GM12878 (cell line): ENCODE results near the gene SNAP29. TPM values are rescaled to one million over a fixed set of nuclear protein-coding genes. Genes with fewer than 3 reads are reported as not detected.
"Not testable (repeated sequence)": the region's sequence is repeated elsewhere in the genome, so short reads cannot be mapped to it uniquely, and the experiment has no call there.

Experiments used
- ATAC-seq: fragments of 200-7000 bp; cut with Tn5 transposase; 3 replicates; pipeline ENCODE4 v1.9.1; 2020; ENCODE audit warnings: mild to moderate bottlenecking, moderate library complexity
- BruUV-seq: library from RNA; stranded (reverse); fragments of 400-500 nt; replicated peaks from 2 replicates; lab custom pipeline; 2021; lab: Mats Ljungman, UMichigan
- CTCF ChIA-PET: fragments of 300-600 bp; sonication (Branson Sonifier 250); formaldehyde crosslinking; extraction: SDS; loops from one replicate; lab custom pipeline; 2021; ENCODE audit warnings: inconsistent platforms; lab: Yijun Ruan, JAX
- POLR2A ChIA-PET: fragments of 350-600 bp; formaldehyde crosslinking; extraction: SDS; loops from one replicate; lab custom pipeline; 2021; ENCODE audit warnings: inconsistent platforms; lab: Charles Lee
- RAD21 ChIA-PET: fragments of 300-600 bp; sonication (Branson Sonifier 250); formaldehyde crosslinking; loops from one replicate; lab custom pipeline; 2023; ENCODE audit warnings: antibody characterized with exemption; ENCODE audit not compliant: unreplicated experiment; lab: Charles Lee
- SMC1A ChIA-PET: fragments of 300-600 bp; sonication (Branson Sonifier 250); formaldehyde crosslinking; loops from one replicate; lab custom pipeline; 2023; ENCODE audit not compliant: unreplicated experiment, uncharacterized antibody; lab: Charles Lee
- DNase-seq: peaks from one replicate; pipeline ENCODE4 v3.0.0-alpha.2; 2011; ENCODE audit warnings: low read depth, low spot score
- FAIRE-seq: peaks from 3 replicates; lab custom pipeline; 2011; peaks lifted over from hg19 to GRCh38; lab: Jason Lieb, UNC
- H2AFZ ChIP-seq: 2 replicates; pipeline ENCODE4 v1.6.0; 2011; ENCODE audit warnings: low read depth, low read length, control low read depth; ENCODE audit not compliant: control insufficient read depth
- H3K27ac ChIP-seq: 2 replicates; pipeline ENCODE4 v1.5.1; 2011; ENCODE audit warnings: control low read depth; ENCODE audit not compliant: control insufficient read depth, insufficient read depth
- H3K27me3 ChIP-seq, 2 experiments: replicated peaks in 1 of 2; 2 replicates each; pipeline versions ENCODE4 v1.6.0 to v1.6.1; 2011; ENCODE audit warnings: low read length in 1 of 2; ENCODE audit not compliant: control insufficient read depth in 2 of 2, insufficient read depth in 2 of 2
- H3K36me3 ChIP-seq, 2 experiments: 2 replicates each; pipeline ENCODE4 v1.5.1; 2011; ENCODE audit warnings: low read length in 1 of 2; ENCODE audit not compliant: control insufficient read depth in 2 of 2, insufficient read depth in 2 of 2
- H3K4me1 ChIP-seq: 2 replicates; pipeline ENCODE4 v1.6.1; 2011; ENCODE audit warnings: mild to moderate bottlenecking, low read length, moderate library complexity, mixed read lengths; ENCODE audit not compliant: control insufficient read depth, insufficient read depth
- H3K4me2 ChIP-seq: 2 replicates; pipeline ENCODE4 v1.6.0; 2011; ENCODE audit warnings: control low read depth; ENCODE audit not compliant: control insufficient read depth, insufficient read depth
- H3K4me3 ChIP-seq: fragments of 200-600 bp; sonication (generic); 2 replicates; pipeline ENCODE4 v1.5.1; 2016
- H3K79me2 ChIP-seq: 2 replicates; pipeline ENCODE4 v1.6.0; 2011; ENCODE audit warnings: low read length; ENCODE audit not compliant: control insufficient read depth, insufficient read depth
- H3K9ac ChIP-seq: 2 replicates; pipeline ENCODE4 v1.8.0; 2011; ENCODE audit warnings: low read length, control low read depth, mixed read lengths; ENCODE audit not compliant: control insufficient read depth, insufficient read depth
- H3K9me3 ChIP-seq: replicated peaks from 3 replicates; pipeline ENCODE4 v1.5.1; 2011; ENCODE audit warnings: mild to moderate bottlenecking, low read length; ENCODE audit not compliant: control insufficient read depth, insufficient read depth
- H4K20me1 ChIP-seq: 2 replicates; pipeline ENCODE4 v1.6.0; 2011; ENCODE audit not compliant: control insufficient read depth, insufficient read depth
- CHD4 ChIP-seq: fragments of 200-600 bp; sonication (generic); IDR thresholded peaks from 2 replicates; pipeline ENCODE4 v1.6.1; 2016; ENCODE audit warnings: mild to moderate bottlenecking
- FOXK2 ChIP-seq: fragments of 450-650 bp; IDR thresholded peaks from 2 replicates; pipeline ENCODE4 v1.6.1; 2017; ENCODE audit warnings: mild to moderate bottlenecking, moderate library complexity
- IRF4 ChIP-seq: IDR thresholded peaks from 2 replicates; pipeline ENCODE4 v1.6.1; 2011; ENCODE audit warnings: low read depth, low read length
- SMARCA5 ChIP-seq: fragments of 450-650 bp; IDR thresholded peaks from 2 replicates; pipeline ENCODE4 v1.6.1; 2017; ENCODE audit warnings: mild to moderate bottlenecking
- WGBS: methylation state at CpG from one replicate; pipeline ENCODE4 v1.1.6; 2016; ENCODE audit warnings: low lambda C conversion rate; ENCODE audit not compliant: insufficient replicate concordance, insufficient coverage; ENCODE audit errors: missing lambda C conversion rate; 5-methylcytosine and 5-hydroxymethylcytosine counted together
- in situ Hi-C: fragments of 300-500 bp; cut with MboI; formaldehyde crosslinking; loops from 9 replicates; pipeline ENCODE4 v1.14.3; 2018; ENCODE audit warnings: mixed read lengths
- intact Hi-C: fragments of 100-400 bp; cut with micrococcal nuclease; formaldehyde crosslinking; loops from one replicate; pipeline ENCODE4 v1.14.2; 2022; ENCODE audit not compliant: unreplicated experiment
- polyA plus RNA-seq, 11 experiments: library from polyadenylated mRNA; depleted of rRNA in 4 of 11; unstranded in 6 of 11; stranded (reverse) in 5 of 11; fragments of >200 nt; fragmentation: Nextera tagmentation in 4 of 11; fragmentation: Illumina TruSeq in 1 of 11; extraction: Ambion mirVana in 4 of 11; extraction: Trizol in 1 of 11; gene quantifications; 1 replicate in 1 of 11; 2 replicates in 10 of 11; pipeline versions ENCODE4 v1.2.1 to v1.2.3, GENCODE V29; 2011 to 2016; ENCODE audit warnings: inconsistent platforms in 2 of 11, missing spikeins in 2 of 11, low read depth in 1 of 11
- total RNA-seq, 4 experiments: library from RNA; depleted of rRNA in 3 of 4; stranded (reverse); fragments of >200 nt in 3 of 4; fragmentation: Illumina TruSeq in 1 of 4; extraction: Trizol in 1 of 4; gene quantifications; 2 replicates each; pipeline versions ENCODE4 v1.2.1 to v1.2.3, GENCODE V29; 2013 to 2021

SNAP29 gene
- total and polyA plus RNA-seq, 10 of the 15 experiments (the other 5 are each of a cell fraction or from before 2014, with no cell fraction given), result 4.7 to 45.7 (median 27.9) TPM

- in situ Hi-C loops, result no loop called here
Measured at GRCh38 chr22:20836987-20837823, 21.6 kb upstream of the SNAP29 start.

GRCh38 chr22:20839354-20839753 is 19.5 kb upstream of the SNAP29 start:
- H3K36me3 ChIP-seq, H4K20me1 ChIP-seq, H3K9ac ChIP-seq, H3K4me1 ChIP-seq, POLR2A ChIA-PET, H3K27ac ChIP-seq, H3K9me3 ChIP-seq, CTCF ChIA-PET, RAD21 ChIA-PET, DNase-seq, H3K4me2 ChIP-seq, FAIRE-seq, H2AFZ ChIP-seq, SMC1A ChIA-PET, BruUV-seq, H3K4me3 ChIP-seq, intact Hi-C loops, in situ Hi-C loops, H3K27me3 ChIP-seq, H3K79me2 ChIP-seq, ATAC-seq: not testable (repeated sequence)
- 97% methylated on average over 10 of the region's 10 CpGs for WGBS

More at GRCh38 chr22:20836987-20837823, 21.6 kb upstream of the SNAP29 start:
- no peak for ATAC-seq
- Histone ChIP-seq H3K27ac (no peak overlapping the region), H3K4me3 (no peak overlapping the region), H3K9me3 (no peaks in the 10 kb centered on the region), H3K4me2 (no peak overlapping the region), H4K20me1 (no peaks in the 10 kb centered on the region), H3K36me3 (peaks cover 4 to 9% of the 10 kb centered on the region in 2 experiments), H3K4me1 (peaks cover 5% of the 10 kb centered on the region), H2AFZ (no peak overlapping the region), H3K27me3 (no peaks in the 10 kb centered on the region), H3K79me2 (peaks cover 5% of the 10 kb centered on the region), H3K9ac (no peak overlapping the region)
- CTCF ChIA-PET, result no interaction called here
- no peak for FAIRE-seq
- POLR2A ChIA-PET, result no interaction called here
- DNase-seq, result no peak
- BruUV-seq, result no TSS peak
- WGBS, result 98% methylated on average over 2 of the region's 2 CpGs
- RAD21 ChIA-PET, result no interaction called here
- TF ChIP-seq IRF4 (no peak), FOXK2 (no peak), CHD4 (no peak), SMARCA5 (no peak)
- intact Hi-C loops, result no loop called here
- SMC1A ChIA-PET, result no interaction called here
